COLO668 (cell line): ENCODE results near the gene FAM83F.

ENCODE experiments used
- DNase-seq: peaks from one replicate; lab custom pipeline; 2025; ENCODE audit not compliant: unreplicated experiment; lab: John Stamatoyannopoulos, UW

Gene FAM83F

DNA sequence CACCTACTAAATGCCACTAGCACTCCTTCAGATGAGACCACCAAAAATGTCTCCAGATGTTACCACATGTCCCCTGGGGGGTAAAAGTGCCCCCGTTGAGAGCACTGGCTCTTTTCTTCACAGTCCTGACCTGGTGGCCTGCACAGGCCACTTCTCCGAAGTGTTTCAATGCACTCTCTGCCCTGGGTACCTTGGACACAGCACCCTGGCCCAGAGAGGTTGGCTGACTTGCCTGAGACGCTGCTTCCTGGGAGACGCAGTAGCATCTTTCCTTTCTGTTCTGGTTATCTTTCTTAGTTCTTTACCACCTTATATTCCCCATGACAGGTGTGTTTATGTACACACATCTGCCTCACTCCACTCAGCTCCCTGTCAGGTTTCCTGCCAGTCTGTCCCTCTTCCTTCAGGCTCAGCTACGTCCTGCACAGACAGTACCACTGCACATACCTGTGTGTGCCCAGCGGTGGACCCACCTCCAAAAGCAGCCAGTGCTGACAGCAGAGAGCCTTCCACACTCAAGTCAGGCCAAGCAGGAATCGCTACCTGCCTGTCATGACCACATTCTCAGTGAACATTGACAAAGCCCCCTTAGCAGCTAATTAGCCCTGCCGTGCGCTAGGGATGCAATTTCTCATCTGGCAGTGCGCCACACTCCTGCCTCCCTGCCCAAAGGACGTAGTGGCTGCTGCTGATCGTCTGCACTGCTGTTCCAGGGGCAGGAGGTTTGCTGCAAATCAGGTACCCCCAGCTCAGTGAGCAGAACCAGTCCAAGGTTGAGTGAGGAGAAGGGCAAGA, 39.0 kb downstream of the FAM83F start:
- no peak for DNase-seq

GRCh38 chr22:40035351-40035750, 40.6 kb downstream of the FAM83F start:
- DNase-seq: no peak

GRCh38 chr22:40036126-40036525, 41.4 kb downstream of the FAM83F start:
- DNase-seq: no peak

DNA sequence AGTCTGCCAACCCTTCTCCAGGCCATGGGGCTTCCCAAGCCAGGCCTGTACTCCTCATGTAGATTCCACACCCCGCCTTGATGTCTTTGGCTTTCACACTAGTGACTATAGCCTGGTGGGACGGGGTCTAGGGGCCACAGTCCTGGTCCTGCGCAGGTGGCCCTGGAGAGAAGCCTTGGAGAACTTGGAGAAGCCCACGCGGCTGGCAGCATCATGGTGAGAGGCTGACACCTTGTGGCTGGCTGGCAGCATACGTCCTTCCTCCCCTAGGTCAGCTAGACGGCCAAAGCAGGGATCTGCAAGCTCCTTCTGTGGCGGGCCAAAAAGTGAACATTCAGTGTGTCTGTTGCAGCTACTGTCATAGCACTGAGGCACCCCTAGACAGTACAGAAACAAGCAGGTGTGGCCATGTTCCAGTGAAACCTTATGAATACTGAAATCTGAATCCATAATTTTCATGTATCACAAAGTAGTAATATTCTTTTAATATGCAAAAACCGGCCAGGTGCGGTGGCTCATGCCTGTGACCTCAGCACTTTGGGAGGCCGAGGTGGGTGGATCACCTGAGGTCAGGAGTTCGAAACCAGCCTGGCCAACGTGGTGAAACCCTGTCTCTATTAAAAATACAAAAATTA, 42.0 kb downstream of the FAM83F start:
- peak; percentile 43 for DNase-seq

DNA sequence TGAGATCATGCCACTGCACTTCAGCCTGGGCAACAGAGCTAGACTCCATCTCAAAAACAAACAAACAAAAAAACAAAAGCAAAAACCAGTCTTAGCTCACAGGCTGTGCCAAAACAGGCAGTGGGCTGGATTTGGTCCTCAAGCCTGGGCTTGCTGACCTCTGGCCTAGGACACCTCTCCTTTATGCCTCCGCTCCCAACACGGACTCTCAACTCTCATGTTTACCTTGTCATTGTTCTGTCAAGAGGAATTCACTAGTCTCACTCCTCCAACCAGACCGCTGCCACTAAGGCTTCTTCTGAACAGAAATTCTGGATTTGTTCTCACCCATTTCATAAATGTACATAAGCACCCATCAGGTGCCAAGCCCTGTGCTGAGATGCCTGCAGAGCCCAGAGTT, 42.6 kb downstream of the FAM83F start:
- DNase-seq: no peak

GRCh38 chr22:40039482-40040115, 44.8 kb downstream of the FAM83F start:
- no peak for DNase-seq

- DNase-seq: no peak
Observed at GRCh38 chr22:40040927-40041326, 46.2 kb downstream of the FAM83F start.

DNA sequence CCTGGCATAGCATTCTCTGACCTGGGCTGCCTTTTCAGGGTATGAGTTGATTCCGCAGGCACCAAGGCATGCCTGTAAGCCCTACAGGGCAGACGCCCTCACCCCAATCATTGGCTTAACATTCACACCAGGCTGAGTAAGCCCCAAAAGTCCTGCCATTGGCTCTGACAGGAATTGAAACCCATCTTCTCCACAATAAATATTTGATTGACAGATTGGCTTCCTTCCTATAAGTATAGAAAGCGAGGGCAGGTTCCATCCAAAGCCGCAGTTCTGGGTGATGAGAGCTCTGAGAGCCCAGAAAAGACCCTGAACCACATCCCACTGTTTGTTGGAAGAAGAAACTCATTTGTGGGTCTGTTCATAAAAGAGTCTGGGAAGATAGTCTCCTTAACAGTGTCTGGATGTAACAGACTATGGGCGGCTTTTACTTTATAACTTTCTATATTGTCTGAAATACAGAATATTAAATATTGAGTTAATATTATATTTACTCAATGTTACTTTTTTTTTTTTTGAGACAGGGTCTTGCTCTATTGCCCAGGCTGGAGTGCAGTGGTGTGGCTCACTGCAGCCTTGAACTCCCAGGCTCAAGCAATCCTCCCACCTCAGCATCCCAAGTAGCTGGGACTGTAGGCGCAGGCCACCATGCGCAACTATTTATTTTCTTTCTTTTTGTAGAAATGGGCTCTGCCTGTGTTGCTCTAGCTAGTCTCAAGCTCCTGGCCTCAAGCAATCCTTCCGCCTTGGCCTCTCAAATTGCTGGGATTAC, 46.8 kb downstream of the FAM83F start:
- no peak for DNase-seq

- DNase-seq: no peak
Observed at GRCh38 chr22:40042312-40042711, 47.6 kb downstream of the FAM83F start.

DNA sequence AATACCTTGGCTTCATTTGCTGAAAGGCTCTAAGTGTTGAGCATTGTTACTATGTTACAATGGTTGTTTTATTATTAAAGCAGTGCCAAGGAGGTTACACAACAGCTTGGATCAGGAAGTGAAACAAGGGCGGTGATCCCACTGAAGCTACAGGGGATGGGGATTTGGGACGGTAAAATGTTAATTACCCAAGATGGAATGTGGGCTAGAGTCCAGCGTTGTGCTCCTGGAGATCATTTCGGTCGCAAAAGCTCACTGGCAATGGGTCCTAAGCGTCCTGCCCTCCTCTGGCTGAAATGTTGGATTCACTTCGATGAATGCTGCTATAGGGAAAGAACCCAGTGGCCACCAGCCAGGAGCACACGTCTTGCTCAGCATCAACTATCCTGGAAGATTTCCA, 48.3 kb downstream of the FAM83F start:
- DNase-seq: no peak

- DNase-seq: no peak
Observed at GRCh38 chr22:40043793-40044101, 49.0 kb downstream of the FAM83F start.

DNA sequence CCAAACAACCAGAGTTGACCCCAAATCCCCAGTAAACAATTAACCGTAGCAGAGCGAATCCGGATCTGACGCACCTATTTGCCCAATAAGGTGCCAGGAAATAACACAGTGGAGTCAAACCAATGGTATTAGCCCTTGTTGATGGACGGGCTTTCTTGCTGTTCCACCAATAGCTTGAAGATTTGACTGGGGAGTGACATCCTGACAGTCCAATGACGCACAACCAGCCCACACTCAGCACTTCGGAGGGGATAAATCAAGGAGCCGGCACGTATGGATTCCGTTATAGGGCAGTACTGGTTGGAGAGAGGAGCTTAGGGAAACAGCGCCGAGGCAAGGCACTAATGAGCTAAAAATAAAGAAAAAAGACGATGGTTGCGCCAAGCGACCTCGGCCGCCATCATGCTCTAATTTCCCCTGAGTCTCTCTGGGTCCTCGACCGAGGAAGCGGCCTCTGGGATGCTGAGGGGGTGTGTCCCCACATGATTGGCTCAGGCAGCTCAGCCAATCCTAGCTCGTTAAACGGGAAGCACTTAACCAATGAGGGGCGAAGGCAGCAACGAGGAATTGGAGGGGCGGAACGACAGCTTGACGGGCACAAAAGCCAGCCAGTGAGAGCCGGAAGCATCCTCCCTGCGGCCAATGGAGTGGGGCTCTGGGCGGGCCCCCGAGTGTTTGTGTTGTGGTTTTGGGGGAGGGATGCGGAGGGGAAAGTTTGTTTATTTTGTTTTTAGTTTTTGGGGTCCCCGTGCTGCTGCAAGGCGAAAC, 49.5 kb downstream of the FAM83F start:
- peak; percentile 96 for DNase-seq

DNA sequence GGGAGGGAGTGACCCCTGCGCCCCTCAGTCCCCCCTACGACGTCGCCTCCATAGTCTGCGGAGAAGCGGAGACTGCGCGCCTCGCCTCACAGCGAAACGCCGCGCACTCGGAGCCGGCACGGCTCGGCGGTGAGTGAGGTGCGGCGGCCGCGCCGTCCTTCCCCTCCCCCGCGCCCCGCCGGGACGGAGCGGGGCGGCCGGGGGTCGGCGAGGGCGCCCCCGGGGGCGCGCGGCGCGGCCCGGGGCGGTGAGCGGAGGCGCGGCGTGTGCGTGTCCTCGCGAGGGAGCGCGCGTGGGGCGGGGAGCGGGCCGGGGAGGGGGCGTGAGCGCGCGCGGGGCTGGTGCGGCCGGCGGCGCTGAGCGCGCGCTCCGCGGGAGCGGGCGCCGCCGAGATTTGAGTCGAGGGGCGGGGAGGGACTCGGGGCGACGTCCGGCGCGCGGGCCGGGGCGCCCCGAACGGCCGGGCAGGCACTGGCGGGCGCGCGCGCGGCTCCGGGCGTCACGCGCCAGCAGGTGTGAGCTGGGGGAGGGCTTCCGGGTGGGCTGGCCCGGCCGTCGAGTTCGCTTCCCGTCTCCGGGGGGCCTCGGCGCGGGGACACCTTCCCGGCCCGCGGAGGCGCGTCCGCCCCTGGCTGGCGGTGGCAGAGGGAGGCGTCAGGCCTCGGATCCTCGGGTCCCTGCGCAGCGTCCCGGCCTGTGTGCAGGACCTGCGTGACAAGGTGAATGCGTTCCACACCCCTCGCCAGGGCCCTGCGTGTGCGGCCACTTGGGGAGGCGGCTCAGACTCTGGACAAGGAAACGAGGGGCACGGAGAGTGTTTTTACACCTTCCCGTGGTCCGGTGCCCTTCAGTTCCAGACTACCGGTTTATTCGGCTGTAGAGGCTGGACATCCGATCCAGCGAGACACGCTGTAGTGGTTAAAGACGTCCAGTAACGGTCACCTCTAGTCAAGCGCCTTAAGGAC, 50.4 kb downstream of the FAM83F start:
- DNase-seq: peak; percentile 72

- no peak for DNase-seq
Observed at GRCh38 chr22:40046126-40046525, 51.4 kb downstream of the FAM83F start.

DNA sequence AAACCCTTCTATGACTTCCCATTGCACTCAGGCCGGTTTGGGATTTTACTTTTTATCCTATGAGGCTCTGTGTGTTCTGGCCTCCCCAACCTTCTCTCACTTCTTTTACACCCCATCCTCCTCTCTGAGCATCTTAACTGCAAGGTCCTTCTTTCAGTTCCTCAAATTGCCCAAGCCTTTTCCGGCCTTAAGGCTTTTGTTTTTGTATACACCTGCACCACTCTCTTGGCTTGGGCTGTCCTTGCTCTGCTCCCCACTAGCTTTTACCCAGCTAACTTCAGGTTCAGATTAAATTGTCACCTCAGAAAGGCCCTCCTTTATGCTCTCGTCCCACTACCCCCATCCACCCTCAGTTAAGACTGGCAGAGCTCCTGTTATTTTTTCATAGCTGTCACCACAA, 55.5 kb downstream of the FAM83F start:
- DNase-seq: no peak

DNA sequence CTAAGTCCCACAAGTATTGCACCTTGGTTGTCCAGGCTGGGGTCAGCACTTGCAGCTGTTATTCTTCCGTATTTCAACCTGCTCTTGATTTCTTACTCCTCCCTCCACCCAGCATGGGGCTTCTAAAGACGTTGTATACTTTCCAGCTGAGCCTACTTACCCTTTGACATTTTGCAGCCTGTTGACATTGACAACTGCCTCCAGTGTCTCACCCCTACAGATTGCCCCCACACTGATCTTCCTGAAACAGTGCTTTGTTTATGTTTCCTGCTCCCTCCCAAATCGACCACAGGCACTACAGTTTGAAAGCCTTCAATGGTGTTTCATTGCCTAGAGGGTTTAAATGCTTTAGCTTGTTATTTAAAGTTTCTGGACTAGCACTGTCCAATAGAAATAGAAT, 56.6 kb downstream of the FAM83F start:
- no peak for DNase-seq

DNA sequence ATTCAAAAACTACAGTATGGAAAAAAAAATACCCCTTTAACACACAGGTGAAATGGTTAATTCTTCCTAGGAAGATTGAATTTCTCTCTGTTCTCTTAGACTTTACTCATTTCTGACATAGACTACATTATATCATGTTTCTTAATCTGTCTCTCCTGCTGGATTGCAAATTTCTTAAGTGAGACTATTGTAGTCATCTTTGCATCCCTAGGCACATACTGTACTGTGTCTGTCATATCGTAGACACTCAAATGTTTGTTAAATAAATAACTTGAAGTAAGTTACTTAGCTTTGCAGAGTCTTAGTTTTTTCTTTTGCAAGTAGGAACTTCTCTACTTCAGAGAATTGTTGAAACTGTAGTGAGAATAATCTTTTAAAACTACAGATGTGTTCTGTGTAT, 58.7 kb downstream of the FAM83F start:
- DNase-seq: no peak

DNA sequence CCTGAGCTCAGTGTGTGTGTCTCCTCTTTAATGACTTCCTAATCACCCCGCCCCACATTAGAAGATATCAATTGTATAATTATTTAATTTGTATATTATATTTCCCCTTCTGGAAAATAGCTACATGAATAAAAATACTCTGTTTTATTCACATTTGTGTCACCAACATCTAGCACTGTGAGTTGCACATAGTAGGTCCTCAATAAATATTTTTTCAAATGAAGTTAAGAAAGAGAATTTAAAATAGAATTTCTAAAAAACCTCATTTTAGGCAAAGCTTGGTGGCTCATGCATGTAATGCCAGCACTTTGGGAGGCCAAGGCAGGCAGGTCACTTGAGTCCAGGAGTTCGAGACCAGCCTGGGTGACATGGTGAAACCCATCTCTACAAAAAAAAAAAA, 59.7 kb downstream of the FAM83F start:
- no peak for DNase-seq

DNA sequence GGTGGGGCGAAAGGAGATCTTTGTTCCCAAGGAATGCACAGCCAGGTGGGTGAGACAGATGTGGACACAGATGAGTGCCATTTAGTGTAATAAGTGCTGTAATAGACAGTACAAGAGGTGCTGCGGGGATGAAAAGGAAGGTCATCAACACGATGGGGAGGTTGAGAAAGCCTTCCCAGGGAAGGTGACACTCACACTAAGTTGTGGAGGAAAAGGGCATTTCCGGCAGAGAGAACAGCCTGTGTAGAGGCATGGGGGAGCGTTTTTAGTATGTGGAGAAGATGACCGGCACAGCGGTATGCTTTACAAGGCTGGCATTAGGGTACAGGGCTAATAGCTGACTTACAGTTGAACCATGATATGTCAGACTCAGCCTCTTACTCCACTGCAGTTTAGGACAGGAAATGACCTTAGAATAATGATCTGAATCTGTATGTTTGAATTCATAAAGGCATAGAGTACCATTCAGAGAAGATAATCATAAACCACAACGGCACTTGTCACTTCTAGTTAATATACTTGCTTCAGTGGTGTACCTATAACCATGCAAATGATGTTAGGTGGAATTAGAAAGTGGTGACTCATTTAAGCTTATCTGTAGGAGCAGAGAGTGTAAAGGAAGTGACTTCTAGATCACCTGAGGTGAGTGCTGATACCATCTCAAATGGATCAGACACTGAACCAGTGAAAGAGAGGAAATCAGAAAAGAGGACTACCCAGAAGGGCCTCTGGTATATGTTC, 60.6 kb downstream of the FAM83F start:
- no peak for DNase-seq
